ENCODE results near the gene KERA.

Gene KERA

DNA sequence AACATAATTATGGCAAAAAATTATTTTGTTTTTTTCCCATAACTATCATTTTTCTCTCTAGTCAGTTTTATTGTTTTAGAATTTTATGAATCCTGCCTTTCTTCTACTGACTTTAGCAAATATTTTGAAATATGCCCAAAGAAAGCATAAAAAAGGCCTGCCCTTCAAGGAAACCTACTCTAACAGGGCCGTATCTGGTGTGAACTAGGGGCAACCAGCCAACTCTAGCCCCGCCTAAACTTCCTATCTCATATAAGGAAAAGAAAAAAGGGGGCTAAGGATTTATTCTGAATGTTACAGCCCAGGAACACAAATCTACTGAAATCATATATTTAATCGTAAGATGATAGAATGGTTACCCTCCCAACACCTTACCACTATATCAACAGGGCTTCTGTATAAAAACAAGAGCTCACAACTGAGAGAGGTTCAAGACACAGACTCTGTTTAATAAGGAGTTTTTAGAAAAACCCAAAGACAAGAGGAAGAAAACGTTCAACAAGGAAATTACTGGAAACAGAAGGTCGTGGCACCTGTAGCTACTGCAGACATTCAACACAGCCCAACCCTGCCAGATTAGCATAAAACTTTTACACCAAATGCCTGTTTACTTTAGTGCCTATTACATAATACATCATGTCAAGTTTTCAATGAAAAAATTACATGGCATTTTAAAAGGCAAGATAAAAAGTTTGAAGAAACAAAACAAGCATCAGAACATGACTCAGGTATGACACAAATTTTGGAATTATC lies 40.1 kb downstream of the KERA start:
- POLR2A ChIA-PET, result no interaction called here
- Histone ChIP-seq H3K4me1 (ENCODE audit: control insufficient read depth, insufficient read depth, low read length) (no peaks in the 10 kb centered on the region), H3K4me3 (ENCODE audit: low read depth, low read length) (no peak overlapping the region), H3K9me3 (ENCODE audit: control insufficient read depth, insufficient read depth, low read depth, low read length) (no peaks in the 10 kb centered on the region), H3K36me3 (ENCODE audit: control insufficient read depth in 2 of 2, insufficient read depth in 1 of 2, low read length in 2 of 2) (no peaks in the 10 kb centered on the region), H3K27ac (ENCODE audit: extremely low read depth, low read depth, low read length) (no peak overlapping the region)
- CTCF ChIA-PET, result no interaction called here
- TF ChIP-seq TCF7L2 (IDR thresholded peaks at IDR 0.05; ENCODE audit: borderline replicate concordance, low read depth, low read length), result no peak
- TF ChIP-seq, protein P1, sequence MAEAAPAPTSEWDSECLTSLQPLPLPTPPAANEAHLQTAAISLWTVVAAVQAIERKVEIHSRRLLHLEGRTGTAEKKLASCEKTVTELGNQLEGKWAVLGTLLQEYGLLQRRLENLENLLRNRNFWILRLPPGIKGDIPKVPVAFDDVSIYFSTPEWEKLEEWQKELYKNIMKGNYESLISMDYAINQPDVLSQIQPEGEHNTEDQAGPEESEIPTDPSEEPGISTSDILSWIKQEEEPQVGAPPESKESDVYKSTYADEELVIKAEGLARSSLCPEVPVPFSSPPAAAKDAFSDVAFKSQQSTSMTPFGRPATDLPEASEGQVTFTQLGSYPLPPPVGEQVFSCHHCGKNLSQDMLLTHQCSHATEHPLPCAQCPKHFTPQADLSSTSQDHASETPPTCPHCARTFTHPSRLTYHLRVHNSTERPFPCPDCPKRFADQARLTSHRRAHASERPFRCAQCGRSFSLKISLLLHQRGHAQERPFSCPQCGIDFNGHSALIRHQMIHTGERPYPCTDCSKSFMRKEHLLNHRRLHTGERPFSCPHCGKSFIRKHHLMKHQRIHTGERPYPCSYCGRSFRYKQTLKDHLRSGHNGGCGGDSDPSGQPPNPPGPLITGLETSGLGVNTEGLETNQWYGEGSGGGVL (tag by site-specific recombination; IDR thresholded peaks at IDR 0.05), result no peak
- TF ChIP-seq, protein P2, sequence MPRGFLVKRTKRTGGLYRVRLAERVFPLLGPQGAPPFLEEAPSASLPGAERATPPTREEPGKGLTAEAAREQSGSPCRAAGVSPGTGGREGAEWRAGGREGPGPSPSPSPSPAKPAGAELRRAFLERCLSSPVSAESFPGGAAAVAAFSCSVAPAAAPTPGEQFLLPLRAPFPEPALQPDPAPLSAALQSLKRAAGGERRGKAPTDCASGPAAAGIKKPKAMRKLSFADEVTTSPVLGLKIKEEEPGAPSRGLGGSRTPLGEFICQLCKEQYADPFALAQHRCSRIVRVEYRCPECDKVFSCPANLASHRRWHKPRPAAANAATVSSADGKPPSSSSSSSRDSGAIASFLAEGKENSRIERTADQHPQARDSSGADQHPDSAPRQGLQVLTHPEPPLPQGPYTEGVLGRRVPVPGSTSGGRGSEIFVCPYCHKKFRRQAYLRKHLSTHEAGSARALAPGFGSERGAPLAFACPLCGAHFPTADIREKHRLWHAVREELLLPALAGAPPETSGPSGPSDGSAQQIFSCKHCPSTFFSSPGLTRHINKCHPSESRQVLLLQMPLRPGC (tag by site-specific recombination; IDR thresholded peaks at IDR 0.05), result no peak
- no peak for TF ChIP-seq ZBTB21 (tag by site-specific recombination; IDR thresholded peaks at IDR 0.05)
- TF ChIP-seq ZNF311 (tag by site-specific recombination; IDR thresholded peaks at IDR 0.05; ENCODE audit: borderline replicate concordance), result no peak
- no peak for TF ChIP-seq ZNF571 (tag by site-specific recombination; IDR thresholded peaks at IDR 0.05)
- TF ChIP-seq, protein P3, sequence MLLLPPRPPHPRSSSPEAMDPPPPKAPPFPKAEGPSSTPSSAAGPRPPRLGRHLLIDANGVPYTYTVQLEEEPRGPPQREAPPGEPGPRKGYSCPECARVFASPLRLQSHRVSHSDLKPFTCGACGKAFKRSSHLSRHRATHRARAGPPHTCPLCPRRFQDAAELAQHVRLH (tag by site-specific recombination; IDR thresholded peaks at IDR 0.05), result no peak
- TF ChIP-seq ZNF561 (tag by site-specific recombination; IDR thresholded peaks at IDR 0.05; ENCODE audit: borderline replicate concordance), result no peak
- no peak for TF ChIP-seq ZNF548 (tag by site-specific recombination; IDR thresholded peaks at IDR 0.05)
- TF ChIP-seq ZSCAN23 (tag by site-specific recombination; IDR thresholded peaks at IDR 0.05), result no peak
- no peak for TF ChIP-seq ZNF223 (tag by site-specific recombination; IDR thresholded peaks at IDR 0.05)
- TF ChIP-seq ZNF366 (tag by site-specific recombination; conservative IDR thresholded peaks at IDR 0.05), result no peak
- no peak for TF ChIP-seq ZNF16 (tag by site-specific recombination; IDR thresholded peaks at IDR 0.05; ENCODE audit: low read depth)
- no peak for TF ChIP-seq ZFP41 (tag by site-specific recombination; IDR thresholded peaks at IDR 0.05; ENCODE audit: borderline replicate concordance)
- TF ChIP-seq ZNF239 (tag by site-specific recombination; IDR thresholded peaks at IDR 0.05), result no peak
- no peak for TF ChIP-seq ZNF175 (tag by site-specific recombination; IDR thresholded peaks at IDR 0.05)
- no peak for TF ChIP-seq ZNF157 (tag by site-specific recombination; IDR thresholded peaks at IDR 0.05)
- no peak for TF ChIP-seq GLIS1 (tag by site-specific recombination; IDR thresholded peaks at IDR 0.05)
- no peak for TF ChIP-seq ZFP37 (tag by site-specific recombination; IDR thresholded peaks at IDR 0.05)
- no peak for TF ChIP-seq OVOL3 (tag by site-specific recombination; IDR thresholded peaks at IDR 0.05)

DNA sequence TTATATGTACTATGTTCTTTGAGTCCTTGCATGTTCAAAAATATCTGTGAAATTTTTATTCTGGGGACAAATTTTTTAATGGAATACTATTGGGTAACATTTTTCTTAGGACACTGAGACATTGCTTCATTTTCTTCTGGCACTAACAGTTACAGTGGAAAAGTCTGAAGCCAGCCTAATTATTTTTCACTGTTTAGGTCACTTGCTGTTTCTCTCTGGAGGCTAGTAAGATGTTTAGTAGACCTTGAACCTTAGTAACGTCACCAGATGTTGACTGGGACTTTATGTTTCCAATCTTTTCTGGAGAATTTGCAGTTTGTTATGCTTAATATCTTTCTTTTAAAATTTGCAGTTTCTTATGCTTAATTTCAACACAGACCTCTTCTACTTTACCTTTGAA lies 40.8 kb downstream of the KERA start:
- H3K27ac ChIP-seq (ENCODE audit: extremely low read depth, low read depth, low read length), result no peak overlapping the region
- CTCF ChIA-PET, result no interaction called here
- H3K36me3 ChIP-seq (ENCODE audit: control insufficient read depth in 2 of 2, insufficient read depth in 1 of 2, low read length in 2 of 2), result no peaks in the 10 kb centered on the region
- no peak overlapping the region for H3K4me3 ChIP-seq (ENCODE audit: low read depth, low read length)
- no peaks in the 10 kb centered on the region for H3K4me1 ChIP-seq (ENCODE audit: control insufficient read depth, insufficient read depth, low read length)
- no peaks in the 10 kb centered on the region for H3K9me3 ChIP-seq (ENCODE audit: control insufficient read depth, insufficient read depth, low read depth, low read length)
- TF ChIP-seq ZNF529 (tag by site-specific recombination; IDR thresholded peaks at IDR 0.05; ENCODE audit: insufficient replicate concordance), result no peak
- TF ChIP-seq ZNF366 (tag by site-specific recombination; conservative IDR thresholded peaks at IDR 0.05), result no peak
- no peak for TF ChIP-seq ZSCAN30 (tag by site-specific recombination; IDR thresholded peaks at IDR 0.05)
- POLR2A ChIA-PET, result no interaction called here

Measured in HEK293 (cell line).